ENCODE results near the gene ANKRD42. TPM values are rescaled to one million over a fixed set of nuclear protein-coding genes. Genes with fewer than 3 reads are reported as not detected.

The ANKRD42 gene
- total RNA-seq, 1 experiment from 2014 or later, result 5.7 TPM

DNA sequence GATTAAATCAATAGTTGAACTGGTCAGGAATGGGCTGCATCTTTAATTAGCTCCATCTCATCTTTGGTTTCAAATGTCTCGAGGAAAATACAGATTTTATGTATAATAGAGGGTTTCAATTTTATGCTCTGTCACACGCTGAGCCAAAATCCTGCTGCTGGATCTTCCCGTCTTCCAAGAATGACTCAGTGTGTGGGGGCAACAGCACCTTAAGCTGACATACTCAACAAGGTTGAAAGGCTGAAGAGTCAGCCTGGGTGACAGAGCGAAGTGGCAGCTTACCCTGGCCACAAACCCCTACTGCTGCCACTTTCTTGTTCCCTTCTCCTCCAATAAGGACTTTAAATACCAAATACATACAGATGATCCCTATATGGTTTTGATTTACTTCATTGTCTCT is 45.6 kb upstream of the ANKRD42 start (continued):
- TF ChIP-seq, protein P1, sequence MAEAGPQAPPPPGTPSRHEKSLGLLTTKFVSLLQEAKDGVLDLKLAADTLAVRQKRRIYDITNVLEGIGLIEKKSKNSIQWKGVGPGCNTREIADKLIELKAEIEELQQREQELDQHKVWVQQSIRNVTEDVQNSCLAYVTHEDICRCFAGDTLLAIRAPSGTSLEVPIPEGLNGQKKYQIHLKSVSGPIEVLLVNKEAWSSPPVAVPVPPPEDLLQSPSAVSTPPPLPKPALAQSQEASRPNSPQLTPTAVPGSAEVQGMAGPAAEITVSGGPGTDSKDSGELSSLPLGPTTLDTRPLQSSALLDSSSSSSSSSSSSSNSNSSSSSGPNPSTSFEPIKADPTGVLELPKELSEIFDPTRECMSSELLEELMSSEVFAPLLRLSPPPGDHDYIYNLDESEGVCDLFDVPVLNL (CRISPR knock-in tag; IDR thresholded peaks at IDR 0.05; ENCODE audit: borderline replicate concordance, low read depth), result no peak
- TF ChIP-seq ZNF219 (CRISPR knock-in tag; IDR thresholded peaks at IDR 0.05; ENCODE audit: borderline replicate concordance) (no peak), TP53 (CRISPR knock-in tag; IDR thresholded peaks at IDR 0.05) (no peak), ZNF232 (CRISPR knock-in tag; IDR thresholded peaks at IDR 0.05) (no peak), FOXP1 (CRISPR knock-in tag; IDR thresholded peaks at IDR 0.05; ENCODE audit: borderline replicate concordance) (no peak), ZNF425 (CRISPR knock-in tag; conservative IDR thresholded peaks at IDR 0.05) (no peak), HMGA2 (CRISPR knock-in tag; IDR thresholded peaks at IDR 0.05) (no peak), NFE2L1 (CRISPR knock-in tag; IDR thresholded peaks at IDR 0.05) (no peak), SMAD4 (CRISPR knock-in tag; IDR thresholded peaks at IDR 0.05) (no peak), CTCF (IDR thresholded peaks at IDR 0.05) (no peak), FOXJ3 (CRISPR knock-in tag; IDR thresholded peaks at IDR 0.05; ENCODE audit: borderline replicate concordance) (no peak), SMAD3 (CRISPR knock-in tag; IDR thresholded peaks at IDR 0.05; ENCODE audit: borderline replicate concordance) (no peak), E2F5 (CRISPR knock-in tag; IDR thresholded peaks at IDR 0.05) (no peak)
- TF ChIP-seq, protein P2, sequence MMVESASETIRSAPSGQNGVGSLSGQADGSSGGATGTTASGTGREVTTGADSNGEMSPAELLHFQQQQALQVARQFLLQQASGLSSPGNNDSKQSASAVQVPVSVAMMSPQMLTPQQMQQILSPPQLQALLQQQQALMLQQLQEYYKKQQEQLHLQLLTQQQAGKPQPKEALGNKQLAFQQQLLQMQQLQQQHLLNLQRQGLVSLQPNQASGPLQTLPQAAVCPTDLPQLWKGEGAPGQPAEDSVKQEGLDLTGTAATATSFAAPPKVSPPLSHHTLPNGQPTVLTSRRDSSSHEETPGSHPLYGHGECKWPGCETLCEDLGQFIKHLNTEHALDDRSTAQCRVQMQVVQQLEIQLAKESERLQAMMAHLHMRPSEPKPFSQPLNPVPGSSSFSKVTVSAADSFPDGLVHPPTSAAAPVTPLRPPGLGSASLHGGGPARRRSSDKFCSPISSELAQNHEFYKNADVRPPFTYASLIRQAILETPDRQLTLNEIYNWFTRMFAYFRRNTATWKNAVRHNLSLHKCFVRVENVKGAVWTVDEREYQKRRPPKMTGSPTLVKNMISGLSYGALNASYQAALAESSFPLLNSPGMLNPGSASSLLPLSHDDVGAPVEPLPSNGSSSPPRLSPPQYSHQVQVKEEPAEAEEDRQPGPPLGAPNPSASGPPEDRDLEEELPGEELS (CRISPR knock-in tag; IDR thresholded peaks at IDR 0.05), result no peak

DNA sequence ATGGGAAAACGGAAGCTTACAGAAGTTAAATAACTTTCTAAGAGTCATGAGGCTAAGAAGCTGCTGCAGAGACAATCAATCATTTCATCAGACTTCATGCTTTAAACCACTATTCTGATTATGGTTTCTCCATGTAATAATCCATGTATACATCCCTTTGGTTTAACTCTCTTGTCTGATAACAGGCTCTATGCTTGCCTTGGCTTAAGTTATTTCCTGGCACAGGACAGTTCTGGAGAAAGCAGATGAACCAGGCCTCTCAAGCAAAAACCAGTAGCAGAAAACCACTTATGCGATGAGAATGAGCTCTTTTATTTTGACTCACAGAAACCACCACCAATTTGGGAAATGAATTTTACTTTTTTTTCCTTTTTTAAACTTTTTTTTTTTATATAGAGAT is 43.1 kb upstream of the ANKRD42 start:
- no peaks in the 10 kb centered on the region for H3K4me1 Mint-ChIP-seq
- no peaks in the 10 kb centered on the region for H3K27me3 Mint-ChIP-seq (ENCODE audit: low read depth)
- H3K9me3 Mint-ChIP-seq, result no peaks in the 10 kb centered on the region
- ChIA-PET CTCF (no interaction called here), POLR2A (no interaction called here)
- DNase-seq (ENCODE audit: low spot score) (no peak), ATAC-seq (no peak)
- no peak overlapping the region for H3K27ac Mint-ChIP-seq
- no peaks in the 10 kb centered on the region for H3K36me3 Mint-ChIP-seq
- H3K4me3 Mint-ChIP-seq, result no peak overlapping the region
- TF ChIP-seq ZBTB43 (CRISPR knock-in tag; IDR thresholded peaks at IDR 0.05) (no peak), NR2C2 (CRISPR knock-in tag; IDR thresholded peaks at IDR 0.05) (no peak), AR (CRISPR knock-in tag; IDR thresholded peaks at IDR 0.05) (no peak), NFATC4 (CRISPR knock-in tag; IDR thresholded peaks at IDR 0.05) (no peak), ZMAT4 (CRISPR knock-in tag; IDR thresholded peaks at IDR 0.05) (no peak), IRF2 (CRISPR knock-in tag; IDR thresholded peaks at IDR 0.05; ENCODE audit: borderline replicate concordance, low read depth) (no peak), TEAD1 (CRISPR knock-in tag; IDR thresholded peaks at IDR 0.05) (no peak)
- TF ChIP-seq, protein P3, sequence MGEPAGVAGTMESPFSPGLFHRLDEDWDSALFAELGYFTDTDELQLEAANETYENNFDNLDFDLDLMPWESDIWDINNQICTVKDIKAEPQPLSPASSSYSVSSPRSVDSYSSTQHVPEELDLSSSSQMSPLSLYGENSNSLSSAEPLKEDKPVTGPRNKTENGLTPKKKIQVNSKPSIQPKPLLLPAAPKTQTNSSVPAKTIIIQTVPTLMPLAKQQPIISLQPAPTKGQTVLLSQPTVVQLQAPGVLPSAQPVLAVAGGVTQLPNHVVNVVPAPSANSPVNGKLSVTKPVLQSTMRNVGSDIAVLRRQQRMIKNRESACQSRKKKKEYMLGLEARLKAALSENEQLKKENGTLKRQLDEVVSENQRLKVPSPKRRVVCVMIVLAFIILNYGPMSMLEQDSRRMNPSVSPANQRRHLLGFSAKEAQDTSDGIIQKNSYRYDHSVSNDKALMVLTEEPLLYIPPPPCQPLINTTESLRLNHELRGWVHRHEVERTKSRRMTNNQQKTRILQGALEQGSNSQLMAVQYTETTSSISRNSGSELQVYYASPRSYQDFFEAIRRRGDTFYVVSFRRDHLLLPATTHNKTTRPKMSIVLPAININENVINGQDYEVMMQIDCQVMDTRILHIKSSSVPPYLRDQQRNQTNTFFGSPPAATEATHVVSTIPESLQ (CRISPR knock-in tag; IDR thresholded peaks at IDR 0.05), result no peak

Data from WTC11 (cell line).